Right lobe of liver (tissue), 4 donors: ENCODE results near the gene ZBTB7B.

Source experiments
- POLR2A ChIP-seq: fragments of 450-650 bp; IDR thresholded peaks from one replicate; pipeline ENCODE4 v1.6.1; 2017; ENCODE audit warnings: antibody characterized with exemption, mild to moderate bottlenecking
- TF ChIP-seq, protein P1 (sequence below), 4 donors: fragments of 200-600 bp in 3 of 4; fragments of 450-650 bp in 1 of 4; IDR thresholded peaks; one replicate each; pipeline versions ENCODE4 v1.5.1 to v1.8.0; 2016 to 2022; ENCODE audit warnings: antibody characterized with exemption in 4 of 4, mild to moderate bottlenecking in 2 of 4
- donor health status: DM: no; HTN: no; CAD: no.
- donor health status: DM: no; HTN: no; CAD: no.
- donor health status: DM: no; HTN: yes; CAD: no.

DNA sequence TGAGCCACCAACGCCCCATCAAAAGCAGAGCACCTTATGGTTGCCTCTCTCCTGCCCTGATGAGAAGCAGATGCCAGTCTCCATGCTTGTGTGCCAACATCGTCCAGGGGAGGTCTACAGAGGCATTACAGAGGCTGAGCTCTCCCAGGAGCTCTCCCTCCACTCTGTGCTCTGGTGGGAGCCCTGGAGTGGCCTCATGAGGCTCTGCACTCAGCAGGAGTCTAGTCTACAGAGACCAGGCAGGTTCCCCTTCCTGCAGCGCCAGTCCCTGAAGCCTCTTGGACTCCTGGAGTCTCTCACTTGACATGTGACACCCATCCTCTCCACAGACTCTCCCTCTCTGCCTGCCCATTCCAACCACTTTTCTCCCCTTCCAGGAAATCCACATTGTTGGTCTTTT is 34.4 kb downstream of the ZBTB7B start:
- no peak for TF ChIP-seq POLR2A
- TF ChIP-seq, protein P1, sequence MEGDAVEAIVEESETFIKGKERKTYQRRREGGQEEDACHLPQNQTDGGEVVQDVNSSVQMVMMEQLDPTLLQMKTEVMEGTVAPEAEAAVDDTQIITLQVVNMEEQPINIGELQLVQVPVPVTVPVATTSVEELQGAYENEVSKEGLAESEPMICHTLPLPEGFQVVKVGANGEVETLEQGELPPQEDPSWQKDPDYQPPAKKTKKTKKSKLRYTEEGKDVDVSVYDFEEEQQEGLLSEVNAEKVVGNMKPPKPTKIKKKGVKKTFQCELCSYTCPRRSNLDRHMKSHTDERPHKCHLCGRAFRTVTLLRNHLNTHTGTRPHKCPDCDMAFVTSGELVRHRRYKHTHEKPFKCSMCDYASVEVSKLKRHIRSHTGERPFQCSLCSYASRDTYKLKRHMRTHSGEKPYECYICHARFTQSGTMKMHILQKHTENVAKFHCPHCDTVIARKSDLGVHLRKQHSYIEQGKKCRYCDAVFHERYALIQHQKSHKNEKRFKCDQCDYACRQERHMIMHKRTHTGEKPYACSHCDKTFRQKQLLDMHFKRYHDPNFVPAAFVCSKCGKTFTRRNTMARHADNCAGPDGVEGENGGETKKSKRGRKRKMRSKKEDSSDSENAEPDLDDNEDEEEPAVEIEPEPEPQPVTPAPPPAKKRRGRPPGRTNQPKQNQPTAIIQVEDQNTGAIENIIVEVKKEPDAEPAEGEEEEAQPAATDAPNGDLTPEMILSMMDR (IDR thresholded peaks at IDR 0.05) = no peak
